Measurements from ENCODE around the gene BCAS4.
"Not testable (repeated sequence)": the region's sequence is repeated elsewhere in the genome, so short reads cannot be mapped to it uniquely, and the experiment has no call there.

BCAS4 gene

GRCh38 chr20:50798650-50799049 is 3.8 kb downstream of the BCAS4 start:
- FAIRE-seq (no peak), DNase-seq (ENCODE audit: insufficient read length, low spot score) (no peak)
- no peak for TF ChIP-seq POLR2A (IDR thresholded peaks at IDR 0.05; ENCODE audit: low read depth, low read length)
- TF ChIP-seq PAX5 (IDR thresholded peaks at IDR 0.05; ENCODE audit: insufficient read depth, low read length, severe bottlenecking), result no peak
- TF ChIP-seq POU2F2 (IDR thresholded peaks at IDR 0.05; ENCODE audit: low read depth, low read length), result no peak
- no peak for TF ChIP-seq TAF1 (IDR thresholded peaks at IDR 0.05; ENCODE audit: low read depth, low read length)
- no peak for TF ChIP-seq SPI1 (IDR thresholded peaks at IDR 0.05; ENCODE audit: low read depth, low read length)
- no peak for TF ChIP-seq POLR2AphosphoS5 (IDR thresholded peaks at IDR 0.05; ENCODE audit: low read depth, low read length)

DNA sequence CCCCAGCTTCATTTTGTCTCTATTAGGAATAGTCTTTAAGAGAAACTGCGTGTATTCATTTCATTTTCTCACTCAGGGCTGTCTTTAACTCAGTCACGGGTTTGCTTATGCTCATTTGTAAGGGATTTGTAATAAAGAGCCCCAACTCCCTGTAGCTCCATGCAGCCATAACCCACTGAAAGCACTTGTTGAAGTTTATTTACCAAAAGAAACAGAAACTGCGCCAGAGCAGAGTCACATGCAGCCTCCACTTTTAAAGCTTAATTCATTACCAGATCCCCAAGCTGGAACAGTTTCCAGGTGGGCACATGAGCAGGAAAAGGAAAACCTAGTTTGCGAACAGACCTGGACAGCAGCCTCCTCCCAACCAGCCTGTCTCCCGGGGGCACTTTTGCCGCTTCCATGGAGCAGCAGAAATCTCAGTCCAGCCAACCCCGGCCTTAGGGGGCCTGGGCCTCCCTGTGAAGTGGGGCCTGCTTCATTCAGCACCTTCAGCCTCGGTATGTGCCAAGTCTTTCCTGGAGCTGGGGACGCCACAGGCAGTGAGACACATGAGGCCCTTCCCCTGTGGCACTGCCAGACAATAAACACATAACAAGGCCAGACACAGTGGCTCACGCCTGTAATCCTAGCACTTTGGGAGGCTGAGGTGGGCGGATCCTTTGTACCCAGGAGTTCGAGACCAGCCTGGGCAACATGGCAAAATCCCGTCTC is 4.5 kb downstream of the BCAS4 start:
- TF ChIP-seq POLR2A (IDR thresholded peaks at IDR 0.05; ENCODE audit: low read depth, low read length) (no peak), POU2F2 (IDR thresholded peaks at IDR 0.05; ENCODE audit: low read depth, low read length) (no peak), TAF1 (IDR thresholded peaks at IDR 0.05; ENCODE audit: low read depth, low read length) (no peak), PAX5 (IDR thresholded peaks at IDR 0.05; ENCODE audit: insufficient read depth, low read length, severe bottlenecking) (no peak), SPI1 (IDR thresholded peaks at IDR 0.05; ENCODE audit: low read depth, low read length) (no peak), POLR2AphosphoS5 (IDR thresholded peaks at IDR 0.05; ENCODE audit: low read depth, low read length) (no peak)
- DNase-seq (ENCODE audit: insufficient read length, low spot score) (no peak), FAIRE-seq (peak; percentile 33)

GRCh38 chr20:50799890-50800550 is 5.2 kb downstream of the BCAS4 start:
- DNase-seq (ENCODE audit: insufficient read length, low spot score) (no peak), FAIRE-seq (peak; percentile 88)
- TF ChIP-seq PAX5 (IDR thresholded peaks at IDR 0.05; ENCODE audit: insufficient read depth, low read length, severe bottlenecking) (no peak), POLR2A (IDR thresholded peaks at IDR 0.05; ENCODE audit: low read depth, low read length) (no peak), TAF1 (IDR thresholded peaks at IDR 0.05; ENCODE audit: low read depth, low read length) (peak; percentile 15; the same call in 1 of the 2 replicates)

GRCh38 chr20:50800986-50801746 is 6.3 kb downstream of the BCAS4 start:
- DNase-seq (ENCODE audit: insufficient read length, low spot score); FAIRE-seq: not testable (repeated sequence)

- DNase-seq (ENCODE audit: insufficient read length, low spot score) (no peak), FAIRE-seq (no peak)
- TF ChIP-seq TAF1 (IDR thresholded peaks at IDR 0.05; ENCODE audit: low read depth, low read length) (no peak), PAX5 (IDR thresholded peaks at IDR 0.05; ENCODE audit: insufficient read depth, low read length, severe bottlenecking) (no peak), SPI1 (IDR thresholded peaks at IDR 0.05; ENCODE audit: low read depth, low read length) (no peak), POLR2A (IDR thresholded peaks at IDR 0.05; ENCODE audit: low read depth, low read length) (no peak), POLR2AphosphoS5 (IDR thresholded peaks at IDR 0.05; ENCODE audit: low read depth, low read length) (no peak), POU2F2 (IDR thresholded peaks at IDR 0.05; ENCODE audit: low read depth, low read length) (no peak)
Observed at GRCh38 chr20:50801747-50802125, 6.9 kb downstream of the BCAS4 start.

DNA sequence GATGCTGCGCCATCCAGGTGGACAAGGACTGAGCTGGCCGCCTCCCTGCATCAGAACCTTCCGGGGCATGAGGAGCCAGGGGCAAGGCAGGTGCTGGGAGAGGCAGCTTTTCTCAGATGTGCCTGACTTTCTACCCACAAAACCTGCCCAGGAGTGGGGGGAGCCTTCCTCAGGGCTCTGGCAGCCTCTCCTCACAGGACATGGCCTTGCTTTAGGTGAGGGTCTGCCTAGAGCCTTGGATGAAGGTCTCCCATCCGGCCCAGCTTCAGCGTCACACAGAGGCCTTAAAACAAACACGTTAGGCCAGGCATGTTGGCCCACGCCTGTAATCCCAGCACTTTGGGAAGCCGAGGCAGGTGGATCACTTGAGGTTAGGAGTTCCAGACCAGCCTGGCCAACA is 7.4 kb downstream of the BCAS4 start:
- FAIRE-seq (no peak), DNase-seq (ENCODE audit: insufficient read length, low spot score) (no peak)
- TF ChIP-seq TAF1 (IDR thresholded peaks at IDR 0.05; ENCODE audit: low read depth, low read length) (no peak), POLR2AphosphoS5 (IDR thresholded peaks at IDR 0.05; ENCODE audit: low read depth, low read length) (no peak), POU2F2 (IDR thresholded peaks at IDR 0.05; ENCODE audit: low read depth, low read length) (no peak), SPI1 (IDR thresholded peaks at IDR 0.05; ENCODE audit: low read depth, low read length) (no peak), POLR2A (IDR thresholded peaks at IDR 0.05; ENCODE audit: low read depth, low read length) (no peak), PAX5 (IDR thresholded peaks at IDR 0.05; ENCODE audit: insufficient read depth, low read length, severe bottlenecking) (no peak)

- FAIRE-seq (peak; percentile 69), DNase-seq (ENCODE audit: insufficient read length, low spot score) (no peak)
- TF ChIP-seq POLR2AphosphoS5 (IDR thresholded peaks at IDR 0.05; ENCODE audit: low read depth, low read length) (no peak), TAF1 (IDR thresholded peaks at IDR 0.05; ENCODE audit: low read depth, low read length) (no peak), SPI1 (IDR thresholded peaks at IDR 0.05; ENCODE audit: low read depth, low read length) (no peak), POU2F2 (IDR thresholded peaks at IDR 0.05; ENCODE audit: low read depth, low read length) (no peak), POLR2A (IDR thresholded peaks at IDR 0.05; ENCODE audit: low read depth, low read length) (no peak), PAX5 (IDR thresholded peaks at IDR 0.05; ENCODE audit: insufficient read depth, low read length, severe bottlenecking) (no peak)
Observed at GRCh38 chr20:50804437-50805348, 9.8 kb downstream of the BCAS4 start.

DNA sequence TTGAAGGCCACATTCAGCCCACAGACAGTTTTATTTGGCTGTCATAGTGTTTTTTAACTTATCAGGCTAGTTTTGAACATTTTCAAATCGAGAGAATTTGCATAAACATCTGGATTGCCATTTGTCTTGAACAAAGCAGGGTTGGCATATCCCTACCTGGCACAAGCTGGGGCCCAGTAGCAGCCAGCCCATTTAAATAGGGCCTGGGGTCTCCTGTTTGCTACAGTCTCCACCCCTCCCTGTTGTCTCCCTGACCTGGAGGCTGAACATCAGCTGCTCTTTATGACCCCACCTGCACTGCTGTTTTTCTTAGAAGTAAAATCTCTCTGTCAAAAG is 10.5 kb downstream of the BCAS4 start:
- 0 out of 2 replicates have a peak, but pooled peaks have one; percentile 33 for TF ChIP-seq POU2F2 (IDR thresholded peaks at IDR 0.05; ENCODE audit: low read depth, low read length)
- TF ChIP-seq PAX5 (IDR thresholded peaks at IDR 0.05; ENCODE audit: insufficient read depth, low read length, severe bottlenecking), result no peak
- no peak for DNase-seq (ENCODE audit: insufficient read length, low spot score)
- no peak for FAIRE-seq

DNA sequence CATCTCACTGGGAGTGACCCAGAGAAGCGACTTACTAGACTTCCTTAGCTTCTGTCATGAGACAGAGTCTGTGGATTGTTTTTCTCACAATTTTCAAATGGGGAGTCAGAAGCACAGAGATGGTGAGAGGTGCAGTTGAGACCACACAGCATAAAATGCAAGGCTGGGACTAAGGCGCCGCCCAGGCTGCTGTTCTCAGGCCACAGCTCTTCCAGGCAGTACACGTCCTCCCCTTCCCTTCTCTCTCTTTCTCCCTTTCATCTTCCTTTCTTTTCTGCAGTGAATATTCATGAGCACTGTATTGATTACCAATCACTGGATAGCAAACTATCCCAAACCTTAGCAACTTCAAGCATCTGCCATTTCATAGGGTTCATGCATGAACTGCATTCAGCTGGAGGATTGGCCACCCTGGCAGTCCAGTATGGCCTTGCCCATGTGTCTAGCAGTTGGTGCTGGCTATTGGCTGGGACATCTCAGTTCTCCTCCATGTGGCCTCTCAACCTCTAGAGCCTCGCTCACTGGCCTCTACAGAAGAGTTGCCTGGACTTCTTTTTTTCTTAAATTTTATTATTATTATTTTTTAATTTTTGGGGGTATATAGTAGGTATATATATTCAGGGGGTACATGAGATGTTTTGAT is 11.4 kb downstream of the BCAS4 start:
- TF ChIP-seq POU2F2 (IDR thresholded peaks at IDR 0.05; ENCODE audit: low read depth, low read length) (no peak), TAF1 (IDR thresholded peaks at IDR 0.05; ENCODE audit: low read depth, low read length) (no peak), SPI1 (IDR thresholded peaks at IDR 0.05; ENCODE audit: low read depth, low read length) (no peak), PAX5 (IDR thresholded peaks at IDR 0.05; ENCODE audit: insufficient read depth, low read length, severe bottlenecking) (no peak)
- DNase-seq (ENCODE audit: insufficient read length, low spot score) (no peak), FAIRE-seq (peak; percentile 41)
